ENCODE measurements around the gene PRKAR1B. TPM values are rescaled to one million over a fixed set of nuclear protein-coding genes. Genes with fewer than 3 reads are reported as not detected.

PRKAR1B gene
- 10 to 100 TPM; 15.1 to 16.6 TPM for total RNA-seq
- 10 to 100 TPM in 1 of 2 donors, 1 to 10 TPM in 1; 6.5 to 12.4 TPM for polyA plus RNA-seq

GRCh38 chr7:727104-727805, at the start of gene PRKAR1B:
Gene PRKAR1B (minus strand): TSS chr7:727281. CDS start chr7:711505, 15,776 bp downstream.
- DNase-seq, result peak in 1 of 5 donors; percentile 20
- peaks cover 11% of the 10 kb centered on the region for H3K36me3 ChIP-seq (ENCODE audit: insufficient read depth, low read length)
- no peaks in the 10 kb centered on the region for H3K27me3 ChIP-seq (ENCODE audit: insufficient read depth, low read length)
- no peaks in the 10 kb centered on the region for H3K9me3 ChIP-seq (ENCODE audit: control insufficient read depth in 1 of 2, low read length in 2 of 2)
- peaks cover 17% of the 10 kb centered on the region for H3K4me1 ChIP-seq (ENCODE audit: insufficient read depth, low read length)
- no peaks in the 10 kb centered on the region for H3K27me3 Mint-ChIP-seq
- POLR2A ChIA-PET (ENCODE audit: partially characterized antibody), result interaction anchor here (0.7 to 2.3 kb wide), 5 partner anchors 8 to 123 kb away, joined by 3 to 8 read pairs (median 3); no protein-coding TSS in a partner anchor
- CTCF ChIA-PET (ENCODE audit: partially characterized antibody), result no interaction called here
- H3K4me3 ChIP-seq (ENCODE audit: low read length in 2 of 2), result peak within 1 kb of the TSS; percentile 48 to 52
- H3K36me3 Mint-ChIP-seq, result peaks cover 15 to 27% of the 10 kb centered on the region in 2 donors
- H3K27ac Mint-ChIP-seq, result peak within 1 kb of the TSS in 6 of 7 donors; percentile 53 to 88 (median 71)
- peaks cover 0 to 5% (median 0%) of the 10 kb centered on the region in 8 donors for H3K9me3 Mint-ChIP-seq
- H3K27ac ChIP-seq (ENCODE audit: low read depth, low read length), result peak within 1 kb of the TSS; percentile 62
- H3K4me3 Mint-ChIP-seq, result peak within 1 kb of the TSS; percentile 80 to 90 (median 86)
- peaks cover 16 to 29% (median 20%) of the 10 kb centered on the region in 4 donors for H3K4me1 Mint-ChIP-seq
- intact Hi-C loops (cut with micrococcal nuclease), result loop anchor here (2.0 to 5.0 kb wide), 3 partner anchors 110 to 578 kb away; partner anchors contain the start of gene GET4

GRCh38 chr7:776381-776780, 49.3 kb upstream of the PRKAR1B start:
- Mint-ChIP-seq H3K36me3 (peaks cover 16 to 21% of the 10 kb centered on the region in 2 donors), H3K27me3 (no peaks in the 10 kb centered on the region), H3K9me3 (no peaks in the 10 kb centered on the region), H3K4me1 (peaks cover 0 to 1% (median 0%) of the 10 kb centered on the region in 4 donors), H3K27ac (no peak overlapping the region), H3K4me3 (no peak overlapping the region)
- POLR2A ChIA-PET (ENCODE audit: partially characterized antibody), result no interaction called here
- Histone ChIP-seq H3K36me3 (ENCODE audit: insufficient read depth, low read length) (peaks cover 12% of the 10 kb centered on the region), H3K9me3 (ENCODE audit: control insufficient read depth in 1 of 2, low read length in 2 of 2) (no peaks in the 10 kb centered on the region), H3K4me1 (ENCODE audit: insufficient read depth, low read length) (no peaks in the 10 kb centered on the region), H3K4me3 (ENCODE audit: low read length in 2 of 2) (no peak overlapping the region), H3K27me3 (ENCODE audit: insufficient read depth, low read length) (no peaks in the 10 kb centered on the region), H3K27ac (ENCODE audit: low read depth, low read length) (no peak overlapping the region)
- CTCF ChIA-PET (ENCODE audit: partially characterized antibody), result interaction anchor here (1.0 kb wide), 1 partner anchor 448 kb away, joined by 3 read pairs; no protein-coding TSS in a partner anchor
- intact Hi-C loops (cut with micrococcal nuclease), result no loop called here
- no peak for DNase-seq

GRCh38 chr7:774161-775109, 47.4 kb upstream of the PRKAR1B start:
- POLR2A ChIA-PET (ENCODE audit: partially characterized antibody), result no interaction called here
- no peaks in the 10 kb centered on the region for H3K9me3 ChIP-seq (ENCODE audit: control insufficient read depth in 1 of 2, low read length in 2 of 2)
- no peaks in the 10 kb centered on the region for H3K27me3 ChIP-seq (ENCODE audit: insufficient read depth, low read length)
- no peaks in the 10 kb centered on the region for H3K4me1 ChIP-seq (ENCODE audit: insufficient read depth, low read length)
- H3K4me3 Mint-ChIP-seq, result no peak overlapping the region
- no peak overlapping the region for H3K27ac Mint-ChIP-seq
- H3K27me3 Mint-ChIP-seq, result no peaks in the 10 kb centered on the region
- DNase-seq, result peak; percentile 46 to 70 (median 60)
- H3K27ac ChIP-seq (ENCODE audit: low read depth, low read length), result no peak overlapping the region
- CTCF ChIA-PET (ENCODE audit: partially characterized antibody), result interaction anchor here (1.1 to 3.3 kb wide), 2 partner anchors 441 to 453 kb away, joined by 4 to 19 read pairs; no protein-coding TSS in a partner anchor
- H3K36me3 ChIP-seq (ENCODE audit: insufficient read depth, low read length), result peaks cover 12% of the 10 kb centered on the region
- peaks cover 0 to 1% (median 0%) of the 10 kb centered on the region in 4 donors for H3K4me1 Mint-ChIP-seq
- no peak overlapping the region for H3K4me3 ChIP-seq (ENCODE audit: low read length in 2 of 2)
- no peaks in the 10 kb centered on the region for H3K9me3 Mint-ChIP-seq
- intact Hi-C loops (cut with micrococcal nuclease), result loop anchor here (1.0 kb wide), 1 partner anchor 452 kb away; no protein-coding TSS in a partner anchor
- H3K36me3 Mint-ChIP-seq, result peaks cover 6 to 13% of the 10 kb centered on the region in 2 donors

GRCh38 chr7:773622-773915, 46.5 kb upstream of the PRKAR1B start:
- Histone ChIP-seq H3K36me3 (ENCODE audit: insufficient read depth, low read length) (peaks cover 12% of the 10 kb centered on the region), H3K4me1 (ENCODE audit: insufficient read depth, low read length) (no peaks in the 10 kb centered on the region), H3K27ac (ENCODE audit: low read depth, low read length) (no peak overlapping the region), H3K4me3 (ENCODE audit: low read length in 2 of 2) (no peak overlapping the region), H3K9me3 (ENCODE audit: control insufficient read depth in 1 of 2, low read length in 2 of 2) (no peaks in the 10 kb centered on the region), H3K27me3 (ENCODE audit: insufficient read depth, low read length) (no peaks in the 10 kb centered on the region)
- peaks cover 0 to 1% (median 0%) of the 10 kb centered on the region in 4 donors for H3K4me1 Mint-ChIP-seq
- no peaks in the 10 kb centered on the region for H3K9me3 Mint-ChIP-seq
- ChIA-PET POLR2A (ENCODE audit: partially characterized antibody) (no interaction called here), CTCF (ENCODE audit: partially characterized antibody) (interaction anchor here (1.1 to 3.3 kb wide), 3 partner anchors 440 to 452 kb away, joined by 3 to 19 read pairs (median 4); no protein-coding TSS in a partner anchor)
- peaks cover 6 to 13% of the 10 kb centered on the region in 2 donors for H3K36me3 Mint-ChIP-seq
- no peak overlapping the region for H3K4me3 Mint-ChIP-seq
- no peaks in the 10 kb centered on the region for H3K27me3 Mint-ChIP-seq
- intact Hi-C loops (cut with micrococcal nuclease), result no loop called here
- H3K27ac Mint-ChIP-seq, result no peak overlapping the region
- DNase-seq, result no peak

DNA sequence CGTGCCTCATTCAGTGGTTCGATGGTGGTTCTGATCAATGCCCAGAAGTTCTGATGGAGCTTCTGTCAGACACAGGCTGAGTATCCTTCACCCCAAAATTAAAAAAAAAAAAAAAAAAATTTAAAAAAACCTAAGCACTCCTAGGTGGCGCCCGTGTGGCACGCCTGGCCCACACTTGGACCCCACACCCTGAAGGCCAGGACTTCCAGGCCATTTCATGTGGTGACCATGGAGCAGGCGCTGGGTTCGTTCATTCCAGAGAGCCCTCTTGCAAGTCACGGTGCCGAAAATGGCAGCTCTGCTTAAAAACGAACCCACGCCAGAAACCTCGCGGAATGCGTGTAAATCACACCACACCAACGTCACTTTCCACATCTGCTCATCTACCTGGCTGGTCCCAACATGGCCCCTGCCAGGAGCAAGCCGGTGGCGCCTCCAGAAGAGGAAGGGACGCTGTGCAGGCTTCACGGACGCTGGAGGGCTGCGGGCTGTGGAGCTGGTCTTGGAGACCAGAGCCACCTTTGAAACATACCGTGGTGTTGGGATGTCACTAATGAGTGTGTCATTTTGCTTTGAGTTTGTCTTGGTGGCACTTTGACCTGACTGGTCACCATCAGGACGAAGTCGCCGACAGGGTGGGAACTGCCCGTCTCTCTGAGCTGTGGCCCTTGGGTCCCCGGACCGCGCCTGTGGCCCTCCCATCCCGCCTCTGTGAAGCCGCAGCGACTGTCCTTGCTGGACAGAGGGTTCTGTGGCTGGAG, 46.0 kb upstream of the PRKAR1B start:
- no peak overlapping the region for H3K27ac Mint-ChIP-seq
- no peak overlapping the region for H3K27ac ChIP-seq (ENCODE audit: low read depth, low read length)
- no peaks in the 10 kb centered on the region for H3K9me3 Mint-ChIP-seq
- H3K36me3 ChIP-seq (ENCODE audit: insufficient read depth, low read length), result peaks cover 10% of the 10 kb centered on the region
- peaks cover 0 to 1% (median 0%) of the 10 kb centered on the region in 4 donors for H3K4me1 Mint-ChIP-seq
- H3K4me3 ChIP-seq (ENCODE audit: low read length in 2 of 2), result no peak overlapping the region
- H3K4me1 ChIP-seq (ENCODE audit: insufficient read depth, low read length), result no peaks in the 10 kb centered on the region
- ChIA-PET CTCF (ENCODE audit: partially characterized antibody) (interaction anchor here (1.1 to 3.3 kb wide), 3 partner anchors 440 to 452 kb away, joined by 3 to 19 read pairs (median 4); no protein-coding TSS in a partner anchor), POLR2A (ENCODE audit: partially characterized antibody) (no interaction called here)
- H3K9me3 ChIP-seq (ENCODE audit: control insufficient read depth in 1 of 2, low read length in 2 of 2), result no peaks in the 10 kb centered on the region
- peaks cover 6 to 13% of the 10 kb centered on the region in 2 donors for H3K36me3 Mint-ChIP-seq
- DNase-seq, result no peak
- H3K27me3 ChIP-seq (ENCODE audit: insufficient read depth, low read length), result no peaks in the 10 kb centered on the region
- no peaks in the 10 kb centered on the region for H3K27me3 Mint-ChIP-seq
- no peak overlapping the region for H3K4me3 Mint-ChIP-seq
- intact Hi-C loops (cut with micrococcal nuclease), result no loop called here

DNA sequence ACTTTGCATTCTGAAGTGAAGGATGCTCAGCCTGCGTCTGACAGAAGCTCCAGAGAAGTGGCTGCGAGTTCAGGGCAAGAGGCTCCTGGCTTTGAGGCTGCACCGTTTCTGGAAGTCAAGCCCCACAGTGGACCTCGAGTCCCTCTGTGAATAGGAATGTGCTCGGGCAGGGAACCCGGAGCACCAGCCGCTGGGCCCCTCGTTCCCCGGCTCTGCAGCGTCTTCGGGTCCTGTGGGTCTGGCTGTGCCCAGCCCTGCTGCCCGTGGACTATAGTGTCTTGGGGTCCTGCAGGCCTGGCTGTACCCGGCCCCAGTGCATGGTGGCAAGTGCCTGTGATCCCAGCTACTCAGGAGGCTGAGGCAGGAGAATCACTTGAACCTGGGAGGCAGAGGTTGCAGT, 45.3 kb upstream of the PRKAR1B start:
- H3K27me3 Mint-ChIP-seq, result no peaks in the 10 kb centered on the region
- H3K9me3 Mint-ChIP-seq, result no peaks in the 10 kb centered on the region
- no peak overlapping the region for H3K4me3 Mint-ChIP-seq
- CTCF ChIA-PET (ENCODE audit: partially characterized antibody), result interaction anchor here (1.1 to 1.7 kb wide), 2 partner anchors 439 to 450 kb away, joined by 3 to 7 read pairs; no protein-coding TSS in a partner anchor
- H3K36me3 Mint-ChIP-seq, result peaks cover 8 to 12% of the 10 kb centered on the region in 2 donors
- Histone ChIP-seq H3K4me1 (ENCODE audit: insufficient read depth, low read length) (no peaks in the 10 kb centered on the region), H3K36me3 (ENCODE audit: insufficient read depth, low read length) (peaks cover 7% of the 10 kb centered on the region), H3K27ac (ENCODE audit: low read depth, low read length) (no peak overlapping the region), H3K4me3 (ENCODE audit: low read length in 2 of 2) (no peak overlapping the region), H3K27me3 (ENCODE audit: insufficient read depth, low read length) (no peaks in the 10 kb centered on the region), H3K9me3 (ENCODE audit: control insufficient read depth in 1 of 2, low read length in 2 of 2) (no peaks in the 10 kb centered on the region)
- DNase-seq, result no peak
- intact Hi-C loops (cut with micrococcal nuclease), result no loop called here
- POLR2A ChIA-PET (ENCODE audit: partially characterized antibody), result no interaction called here
- H3K4me1 Mint-ChIP-seq, result peaks cover 0 to 2% (median 0%) of the 10 kb centered on the region in 4 donors
- H3K27ac Mint-ChIP-seq, result no peak overlapping the region

All from CD4-positive, alpha-beta memory T cell (primary cell).